Hepatocyte (in vitro differentiated cells): ENCODE measurements around the gene VGLL1. TPM values are rescaled to one million over a fixed set of nuclear protein-coding genes. Genes with fewer than 3 reads are reported as not detected.

Source experiments
- DNase-seq: peaks from one replicate; pipeline ENCODE4 v3.0.0-alpha.2; 2016; ENCODE audit warnings: low spot score
- H2AFZ ChIP-seq: fragments of 200-600 bp; sonication (generic); 2 replicates; pipeline ENCODE4 v1.6.0; 2016; ENCODE audit warnings: antibody characterized with exemption, mild to moderate bottlenecking
- H3K27ac ChIP-seq: fragments of 200-600 bp; sonication (generic); 2 replicates; pipeline ENCODE4 v1.5.1; 2016; ENCODE audit warnings: mild to moderate bottlenecking
- H3K27me3 ChIP-seq: fragments of 200-600 bp; sonication (generic); 2 replicates; pipeline ENCODE4 v1.6.1; 2016
- H3K36me3 ChIP-seq: fragments of 200-600 bp; sonication (generic); replicated peaks from 2 replicates; pipeline ENCODE4 v1.5.1; 2016; ENCODE audit warnings: low read depth; ENCODE audit not compliant: insufficient read depth
- H3K4me1 ChIP-seq: fragments of 200-600 bp; sonication (generic); 2 replicates; pipeline ENCODE4 v1.5.1; 2016; ENCODE audit warnings: mild to moderate bottlenecking, moderate library complexity; ENCODE audit not compliant: insufficient read depth
- H3K4me2 ChIP-seq: fragments of 200-600 bp; sonication (generic); 2 replicates; pipeline ENCODE4 v1.6.0; 2016
- H3K4me3 ChIP-seq: fragments of 200-600 bp; sonication (generic); 2 replicates; pipeline ENCODE4 v1.5.1; 2016; ENCODE audit warnings: mild to moderate bottlenecking
- H3K79me2 ChIP-seq: fragments of 200-600 bp; sonication (generic); 2 replicates; pipeline ENCODE4 v1.6.0; 2017; ENCODE audit warnings: mild to moderate bottlenecking
- H3K9me2 ChIP-seq: fragments of 200-600 bp; sonication (generic); replicated peaks from 2 replicates; pipeline ENCODE4 v1.6.0; 2017; ENCODE audit warnings: mild to moderate bottlenecking; ENCODE audit not compliant: insufficient read depth
- H3K9me3 ChIP-seq: fragments of 200-600 bp; sonication (generic); 2 replicates; pipeline ENCODE4 v1.5.1; 2016; ENCODE audit warnings: low read depth, mild to moderate bottlenecking
- H4K20me1 ChIP-seq: fragments of 200-600 bp; sonication (generic); 2 replicates; pipeline ENCODE4 v1.6.0; 2016; ENCODE audit warnings: mild to moderate bottlenecking; ENCODE audit not compliant: insufficient read depth, poor library complexity, severe bottlenecking
- CTCF ChIP-seq: fragments of 200-600 bp; sonication (generic); IDR thresholded peaks from 2 replicates; pipeline ENCODE4 v1.5.1; 2016; ENCODE audit warnings: antibody characterized with exemption, mild to moderate bottlenecking; ENCODE audit not compliant: poor library complexity
- EZH2 ChIP-seq: fragments of 200-600 bp; sonication (generic); IDR thresholded peaks from 2 replicates; pipeline ENCODE4 v1.6.1; 2016; ENCODE audit warnings: antibody characterized with exemption, mild to moderate bottlenecking, borderline replicate concordance
- EZH2phosphoT487 ChIP-seq: fragments of 200-600 bp; sonication (generic); IDR thresholded peaks from one replicate; pipeline ENCODE4 v1.6.1; 2018; ENCODE audit warnings: antibody characterized with exemption, mild to moderate bottlenecking, low read depth, moderate library complexity; ENCODE audit not compliant: unreplicated experiment, severe bottlenecking
- WGBS: methylation state at CpG from one replicate; pipeline ENCODE4 v1.1.6; 2016; ENCODE audit warnings: low lambda C conversion rate; ENCODE audit errors: missing lambda C conversion rate; 5-methylcytosine and 5-hydroxymethylcytosine counted together
- polyA plus RNA-seq: library from polyadenylated mRNA; unstranded; fragments of >200 nt; fragmentation: Nextera tagmentation; extraction: Ambion mirVana; gene quantifications from 2 replicates; pipeline ENCODE4 v1.2.1, GENCODE V29; 2016
- total RNA-seq: library from RNA; depleted of rRNA; stranded (reverse); fragments of >200 nt; gene quantifications from 2 replicates; pipeline ENCODE4 v1.2.3, GENCODE V29; 2014

Gene VGLL1
- total and polyA plus RNA-seq, 2 experiments from 2014 or later = 4.8 to 9.3 TPM

- Histone ChIP-seq H4K20me1 (no peaks in the 10 kb centered on the region), H3K4me2 (no peak overlapping the region), H3K27ac (no peak overlapping the region), H3K36me3 (no peaks in the 10 kb centered on the region), H3K27me3 (no peaks in the 10 kb centered on the region), H3K4me1 (no peaks in the 10 kb centered on the region), H2AFZ (no peak overlapping the region), H3K79me2 (no peaks in the 10 kb centered on the region), H3K4me3 (no peak overlapping the region), H3K9me2 (no peaks in the 10 kb centered on the region), H3K9me3 (no peaks in the 10 kb centered on the region)
- no peak for DNase-seq
- 73% methylated on average over 2 of the region's 2 CpGs for WGBS
- TF ChIP-seq EZH2 (no peak), CTCF (no peak), EZH2phosphoT487 (no peak)
These were observed 2.1 kb downstream of the VGLL1 start for GRCh38 chrX:136534131-136534530.

- Histone ChIP-seq H3K36me3 (no peaks in the 10 kb centered on the region), H3K79me2 (no peaks in the 10 kb centered on the region), H3K4me1 (no peaks in the 10 kb centered on the region), H3K27me3 (no peaks in the 10 kb centered on the region), H3K9me2 (no peaks in the 10 kb centered on the region), H3K9me3 (no peaks in the 10 kb centered on the region), H4K20me1 (no peaks in the 10 kb centered on the region), H3K4me3 (no peak overlapping the region), H2AFZ (no peak overlapping the region), H3K4me2 (no peak overlapping the region), H3K27ac (no peak overlapping the region)
- no peak for TF ChIP-seq EZH2
- 71% methylated on average over 2 of the region's 2 CpGs for WGBS
- DNase-seq = no peak
These were observed 6.8 kb downstream of the VGLL1 start for GRCh38 chrX:136538811-136539210.

GRCh38 chrX:136540226-136540625 is 8.2 kb downstream of the VGLL1 start:
- no peaks in the 10 kb centered on the region for H3K9me2 ChIP-seq
- H3K79me2 ChIP-seq = no peaks in the 10 kb centered on the region
- no peaks in the 10 kb centered on the region for H3K9me3 ChIP-seq
- DNase-seq = no peak
- no peaks in the 10 kb centered on the region for H3K36me3 ChIP-seq
- no peak for TF ChIP-seq EZH2phosphoT487
- TF ChIP-seq CTCF = no peak
- TF ChIP-seq EZH2 = no peak
- no peak overlapping the region for H2AFZ ChIP-seq
- no peak overlapping the region for H3K4me3 ChIP-seq
- no peak overlapping the region for H3K4me2 ChIP-seq
- H4K20me1 ChIP-seq = no peaks in the 10 kb centered on the region
- no peaks in the 10 kb centered on the region for H3K27me3 ChIP-seq
- 79% methylated on average over 5 of the region's 5 CpGs for WGBS
- H3K27ac ChIP-seq = no peak overlapping the region
- H3K4me1 ChIP-seq = no peaks in the 10 kb centered on the region

- WGBS = 78% methylated on average over 3 of the region's 3 CpGs
- DNase-seq = peak; percentile 9
- Histone ChIP-seq H4K20me1 (no peaks in the 10 kb centered on the region), H3K9me3 (no peaks in the 10 kb centered on the region), H3K27me3 (no peaks in the 10 kb centered on the region), H3K36me3 (no peaks in the 10 kb centered on the region), H3K4me2 (no peak overlapping the region), H3K27ac (no peak overlapping the region), H3K4me3 (no peak overlapping the region), H2AFZ (no peak overlapping the region), H3K79me2 (no peaks in the 10 kb centered on the region), H3K4me1 (no peaks in the 10 kb centered on the region), H3K9me2 (no peaks in the 10 kb centered on the region)
- TF ChIP-seq CTCF (no peak), EZH2phosphoT487 (no peak), EZH2 (no peak)
These were observed 9.3 kb downstream of the VGLL1 start for GRCh38 chrX:136541294-136541693.
